Glutamatergic neuron (in vitro differentiated cells): ENCODE measurements around the gene SERPINA9. TPM values are rescaled to one million over a fixed set of nuclear protein-coding genes. Genes with fewer than 3 reads are reported as not detected.

Experiments
- DNase-seq: peaks from one replicate; pipeline ENCODE4 v3.0.0; 2022
- H3K27ac Mint-ChIP-seq: one replicate; pipeline ENCODE4 v1.8.0; 2020; ENCODE audit warnings: mild to moderate bottlenecking, mixed read lengths, inconsistent platforms; ENCODE audit not compliant: unreplicated experiment
- H3K27me3 Mint-ChIP-seq: one replicate; pipeline ENCODE4 v1.8.0; 2020; ENCODE audit warnings: mild to moderate bottlenecking, moderate library complexity, mixed read lengths, inconsistent platforms; ENCODE audit not compliant: unreplicated experiment
- H3K36me3 Mint-ChIP-seq: one replicate; pipeline ENCODE4 v1.8.0; 2020; ENCODE audit warnings: mild to moderate bottlenecking, mixed read lengths, inconsistent platforms; ENCODE audit not compliant: unreplicated experiment
- H3K4me1 Mint-ChIP-seq: one replicate; pipeline ENCODE4 v1.8.0; 2020; ENCODE audit warnings: mild to moderate bottlenecking, low read depth, mixed read lengths, inconsistent platforms; ENCODE audit not compliant: unreplicated experiment
- H3K4me3 Mint-ChIP-seq: one replicate; pipeline ENCODE4 v1.8.0; 2020; ENCODE audit warnings: mild to moderate bottlenecking, mixed read lengths, inconsistent platforms; ENCODE audit not compliant: unreplicated experiment
- H3K9me3 Mint-ChIP-seq: one replicate; pipeline ENCODE4 v1.8.0; 2020; ENCODE audit warnings: mild to moderate bottlenecking, moderate library complexity, mixed read lengths, inconsistent platforms; ENCODE audit not compliant: unreplicated experiment
- total RNA-seq: library from RNA; stranded (reverse); fragmentation: NEBNext Ultra II Directional; extraction: Animal tissue kit (Norgen Biotek cat#: 25700); gene quantifications from one replicate; pipeline ENCODE4 v1.2.1, GENCODE V29; 2021; ENCODE audit not compliant: unreplicated experiment
- TF ChIP-seq, protein P1 (sequence below): fragments of 200-600 bp; sonication (generic); IDR thresholded peaks from one replicate; pipeline ENCODE4 v1.5.0; 2021; ENCODE audit not compliant: partially characterized antibody, unreplicated experiment

Gene SERPINA9
- total RNA-seq, 1 donor from 2014 or later = not detected

DNA sequence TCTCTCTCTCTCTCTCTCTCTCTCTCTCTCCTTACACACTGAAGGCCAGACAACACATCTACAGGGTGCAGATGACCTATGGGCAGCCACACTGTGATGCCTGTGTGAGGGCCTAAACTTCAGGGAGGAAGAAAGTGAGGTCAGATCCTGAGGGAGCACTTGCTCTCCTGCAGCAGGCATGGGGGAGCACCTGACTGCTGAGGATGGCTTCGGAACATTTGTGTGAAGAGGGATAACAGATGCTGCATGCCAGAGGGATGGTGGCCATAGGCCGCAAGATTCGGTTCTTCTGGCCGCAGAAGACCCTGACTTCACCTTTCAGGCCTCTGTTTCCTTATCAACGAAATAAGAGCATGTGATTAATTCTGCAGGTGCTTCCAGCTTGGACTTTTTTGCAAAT, 11.7 kb downstream of the SERPINA9 start:
- peaks cover 8% of the 10 kb centered on the region for H3K36me3 Mint-ChIP-seq
- H3K27ac Mint-ChIP-seq = no peak overlapping the region
- peaks cover 12% of the 10 kb centered on the region for H3K9me3 Mint-ChIP-seq
- DNase-seq = no peak
- no peaks in the 10 kb centered on the region for H3K4me1 Mint-ChIP-seq
- peaks cover 6% of the 10 kb centered on the region for H3K27me3 Mint-ChIP-seq
- no peak overlapping the region for H3K4me3 Mint-ChIP-seq
- TF ChIP-seq, protein P1, sequence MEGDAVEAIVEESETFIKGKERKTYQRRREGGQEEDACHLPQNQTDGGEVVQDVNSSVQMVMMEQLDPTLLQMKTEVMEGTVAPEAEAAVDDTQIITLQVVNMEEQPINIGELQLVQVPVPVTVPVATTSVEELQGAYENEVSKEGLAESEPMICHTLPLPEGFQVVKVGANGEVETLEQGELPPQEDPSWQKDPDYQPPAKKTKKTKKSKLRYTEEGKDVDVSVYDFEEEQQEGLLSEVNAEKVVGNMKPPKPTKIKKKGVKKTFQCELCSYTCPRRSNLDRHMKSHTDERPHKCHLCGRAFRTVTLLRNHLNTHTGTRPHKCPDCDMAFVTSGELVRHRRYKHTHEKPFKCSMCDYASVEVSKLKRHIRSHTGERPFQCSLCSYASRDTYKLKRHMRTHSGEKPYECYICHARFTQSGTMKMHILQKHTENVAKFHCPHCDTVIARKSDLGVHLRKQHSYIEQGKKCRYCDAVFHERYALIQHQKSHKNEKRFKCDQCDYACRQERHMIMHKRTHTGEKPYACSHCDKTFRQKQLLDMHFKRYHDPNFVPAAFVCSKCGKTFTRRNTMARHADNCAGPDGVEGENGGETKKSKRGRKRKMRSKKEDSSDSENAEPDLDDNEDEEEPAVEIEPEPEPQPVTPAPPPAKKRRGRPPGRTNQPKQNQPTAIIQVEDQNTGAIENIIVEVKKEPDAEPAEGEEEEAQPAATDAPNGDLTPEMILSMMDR = no peak

DNA sequence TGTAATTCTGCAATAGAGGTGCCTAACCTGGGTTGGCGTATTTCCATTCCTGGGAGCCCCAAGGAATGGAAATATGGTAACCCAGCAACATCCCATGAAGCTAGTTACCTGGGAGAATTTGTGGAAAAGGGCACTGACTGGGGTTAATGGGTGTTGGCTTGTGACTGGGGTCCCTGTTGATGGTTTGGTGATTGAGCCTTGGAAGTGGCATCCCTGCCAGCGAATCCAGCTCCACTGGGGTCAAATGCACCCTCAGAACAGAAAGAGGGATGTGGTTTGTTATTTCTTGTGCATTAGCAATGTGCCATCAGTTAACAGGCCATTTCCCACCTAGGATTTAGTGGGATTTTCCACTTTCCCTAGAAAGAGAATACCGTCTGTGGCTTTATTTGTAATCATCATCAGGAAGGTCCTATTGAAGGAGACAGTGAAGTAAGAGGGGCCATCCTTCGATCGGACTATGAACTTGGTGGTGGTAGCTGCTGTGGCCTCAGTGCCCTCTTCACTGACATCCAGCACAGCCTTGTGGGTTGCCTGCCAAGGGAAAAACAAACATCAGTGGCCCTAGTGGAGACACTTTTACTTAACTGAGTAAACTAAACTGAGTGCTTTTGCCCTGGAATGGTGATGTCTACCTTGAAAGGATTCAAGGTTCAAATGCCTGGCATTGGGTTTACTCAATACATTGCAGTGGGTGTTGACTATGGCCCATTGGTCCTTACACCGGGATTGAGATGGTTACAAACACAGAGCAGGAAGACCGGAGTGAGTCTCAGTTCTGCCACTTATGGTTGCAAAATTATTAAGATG, 13.0 kb downstream of the SERPINA9 start:
- H3K36me3 Mint-ChIP-seq = peaks cover 9% of the 10 kb centered on the region
- TF ChIP-seq, protein P1 = no peak
- no peak overlapping the region for H3K4me3 Mint-ChIP-seq
- no peak for DNase-seq
- H3K27ac Mint-ChIP-seq = no peak overlapping the region
- peaks cover 12% of the 10 kb centered on the region for H3K9me3 Mint-ChIP-seq
- peaks cover 5% of the 10 kb centered on the region for H3K27me3 Mint-ChIP-seq
- no peaks in the 10 kb centered on the region for H3K4me1 Mint-ChIP-seq

DNA sequence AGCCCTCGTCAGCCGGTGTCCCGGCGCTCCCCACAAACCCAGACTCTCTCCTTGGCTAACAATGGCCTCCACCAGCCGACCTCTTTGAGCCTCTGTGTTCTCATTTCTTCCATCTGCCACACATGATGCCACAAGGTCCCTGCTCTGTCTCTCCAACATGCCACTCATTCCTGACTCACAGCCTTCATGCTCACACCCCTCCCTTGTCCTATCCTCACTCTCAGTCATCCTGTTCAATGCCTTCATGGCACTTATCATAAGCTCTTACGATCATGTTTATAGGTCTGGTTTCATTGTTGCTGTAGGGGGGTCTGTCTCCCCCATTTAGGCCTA, 13.8 kb downstream of the SERPINA9 start:
- H3K27me3 Mint-ChIP-seq = peaks cover 5% of the 10 kb centered on the region
- H3K4me1 Mint-ChIP-seq = no peaks in the 10 kb centered on the region
- DNase-seq = no peak
- H3K9me3 Mint-ChIP-seq = peaks cover 12% of the 10 kb centered on the region
- TF ChIP-seq, protein P1 = no peak
- peaks cover 16% of the 10 kb centered on the region for H3K36me3 Mint-ChIP-seq
- H3K27ac Mint-ChIP-seq = no peak overlapping the region
- no peak overlapping the region for H3K4me3 Mint-ChIP-seq

DNA sequence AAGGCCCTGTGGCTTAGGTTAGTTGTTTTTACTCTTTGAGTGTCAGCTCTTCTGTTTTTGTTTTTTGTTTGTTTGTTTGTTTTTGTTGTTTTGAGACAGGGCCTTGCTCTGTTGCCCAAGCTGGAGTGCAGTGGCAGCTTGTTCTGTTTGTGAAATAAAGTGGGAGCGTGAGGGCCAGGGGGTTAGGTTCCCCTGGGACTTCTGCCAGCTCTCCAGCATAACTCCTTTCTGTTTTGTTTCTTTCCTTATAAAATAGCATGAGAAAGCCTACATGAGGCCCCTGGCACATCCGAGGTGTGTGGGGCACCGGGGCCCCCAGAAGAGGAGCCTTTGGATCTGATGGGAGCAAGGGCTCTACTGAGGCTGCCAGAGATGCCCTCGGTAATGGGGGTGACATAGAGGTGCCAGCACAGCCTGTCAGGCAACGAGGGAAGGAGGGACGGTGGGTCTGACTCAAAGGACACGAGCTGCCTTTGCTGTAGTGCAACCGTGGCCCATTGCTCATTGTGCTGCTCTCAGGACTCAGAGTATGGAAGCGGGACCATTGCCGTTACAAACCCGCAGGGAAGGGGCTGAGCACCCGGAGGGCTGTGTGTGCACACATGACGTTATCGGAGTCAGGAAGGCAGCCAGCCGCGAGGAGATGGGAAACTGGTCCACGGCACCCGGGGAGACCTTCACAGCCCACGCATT, 14.3 kb downstream of the SERPINA9 start:
- Mint-ChIP-seq H3K27ac (no peak overlapping the region), H3K36me3 (peaks cover 16% of the 10 kb centered on the region), H3K4me3 (no peak overlapping the region), H3K9me3 (peaks cover 13% of the 10 kb centered on the region), H3K27me3 (peaks cover 5% of the 10 kb centered on the region), H3K4me1 (no peaks in the 10 kb centered on the region)
- DNase-seq = no peak
- TF ChIP-seq, protein P1 = no peak

DNA sequence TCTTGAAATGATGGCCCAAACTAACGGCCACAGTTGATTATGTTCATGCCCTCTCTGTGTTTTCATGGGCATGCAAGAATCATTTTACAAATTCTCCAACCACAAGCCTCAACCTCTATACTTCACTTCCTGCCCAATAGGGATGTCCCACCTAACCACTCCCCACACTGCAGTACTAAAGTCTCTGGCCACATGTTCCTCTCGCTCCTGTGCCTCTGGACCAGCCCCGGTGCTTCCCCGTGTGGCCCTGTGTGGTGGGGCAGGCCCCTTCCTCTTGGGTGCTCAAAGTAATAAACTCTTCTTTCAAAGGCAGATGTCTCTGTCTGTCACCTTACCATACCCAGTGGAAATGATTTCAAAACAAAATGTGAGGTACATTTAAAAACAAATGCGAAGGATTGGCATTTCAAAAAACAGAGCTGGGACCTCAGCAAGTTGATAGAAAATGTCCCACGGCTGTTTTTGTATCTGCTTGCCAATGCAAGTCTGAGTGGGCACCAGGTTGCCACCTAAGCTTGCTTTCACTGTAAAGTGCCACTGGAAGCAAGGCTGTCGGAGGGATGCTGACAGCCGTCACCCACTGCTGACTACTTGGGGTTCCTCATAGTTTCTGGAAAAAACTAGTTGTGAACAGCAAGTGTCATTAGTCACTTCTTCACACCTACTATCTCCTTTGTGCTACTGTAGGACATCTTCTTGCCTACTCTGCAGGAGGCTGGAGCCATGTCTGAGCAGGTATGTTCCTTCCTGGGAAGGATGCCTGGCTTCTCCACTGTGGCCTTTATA, 15.2 kb downstream of the SERPINA9 start:
- Mint-ChIP-seq H3K4me3 (no peak overlapping the region), H3K4me1 (no peaks in the 10 kb centered on the region), H3K36me3 (peaks cover 9% of the 10 kb centered on the region), H3K27me3 (peaks cover 3% of the 10 kb centered on the region), H3K27ac (no peak overlapping the region), H3K9me3 (peaks cover 9% of the 10 kb centered on the region)
- TF ChIP-seq, protein P1 = no peak
- DNase-seq = no peak
